ENCODE results near the gene PEX11G. TPM values are rescaled to one million over a fixed set of nuclear protein-coding genes. Genes with fewer than 3 reads are reported as not detected.

PEX11G gene
- total and polyA plus RNA-seq, 2 of the 8 experiments (the other 6 are each of a cell fraction or from before 2014, with no cell fraction given): 2.1 to 4.3 TPM

- TF ChIP-seq USF2 (IDR thresholded peaks at IDR 0.05; ENCODE audit: low read length) (no peak), POLR2A (IDR thresholded peaks at IDR 0.05; ENCODE audit: control extremely low read depth in 1 of 2, low read depth in 2 of 2, low read length in 2 of 2) (no peak), RBBP5 (IDR thresholded peaks at IDR 0.05; ENCODE audit: borderline replicate concordance, low read depth, low read length) (no peak)
Measured at GRCh38 chr19:7486923-7487322, 1.9 kb downstream of the PEX11G start (continued).
